Hindlimb muscle (tissue), 1 donor: ENCODE data around the gene HOXC4. TPM values are rescaled to one million over a fixed set of nuclear protein-coding genes. Genes with fewer than 3 reads are reported as not detected.
A peak's percentile ranks its signal among the peaks of the same experiment; 100 is the strongest.

Experiments
- DNase-seq: peaks from one replicate; pipeline ENCODE4 v3.0.0-alpha.2; 2013
- polyA plus RNA-seq: library from polyadenylated mRNA; unstranded; fragments of 120-200 nt; gene quantifications from one replicate; pipeline ENCODE4 v1.2.1, GENCODE V29; 2013; ENCODE audit not compliant: insufficient read length

The HOXC4 gene
- 21.4 TPM for polyA plus RNA-seq

DNA sequence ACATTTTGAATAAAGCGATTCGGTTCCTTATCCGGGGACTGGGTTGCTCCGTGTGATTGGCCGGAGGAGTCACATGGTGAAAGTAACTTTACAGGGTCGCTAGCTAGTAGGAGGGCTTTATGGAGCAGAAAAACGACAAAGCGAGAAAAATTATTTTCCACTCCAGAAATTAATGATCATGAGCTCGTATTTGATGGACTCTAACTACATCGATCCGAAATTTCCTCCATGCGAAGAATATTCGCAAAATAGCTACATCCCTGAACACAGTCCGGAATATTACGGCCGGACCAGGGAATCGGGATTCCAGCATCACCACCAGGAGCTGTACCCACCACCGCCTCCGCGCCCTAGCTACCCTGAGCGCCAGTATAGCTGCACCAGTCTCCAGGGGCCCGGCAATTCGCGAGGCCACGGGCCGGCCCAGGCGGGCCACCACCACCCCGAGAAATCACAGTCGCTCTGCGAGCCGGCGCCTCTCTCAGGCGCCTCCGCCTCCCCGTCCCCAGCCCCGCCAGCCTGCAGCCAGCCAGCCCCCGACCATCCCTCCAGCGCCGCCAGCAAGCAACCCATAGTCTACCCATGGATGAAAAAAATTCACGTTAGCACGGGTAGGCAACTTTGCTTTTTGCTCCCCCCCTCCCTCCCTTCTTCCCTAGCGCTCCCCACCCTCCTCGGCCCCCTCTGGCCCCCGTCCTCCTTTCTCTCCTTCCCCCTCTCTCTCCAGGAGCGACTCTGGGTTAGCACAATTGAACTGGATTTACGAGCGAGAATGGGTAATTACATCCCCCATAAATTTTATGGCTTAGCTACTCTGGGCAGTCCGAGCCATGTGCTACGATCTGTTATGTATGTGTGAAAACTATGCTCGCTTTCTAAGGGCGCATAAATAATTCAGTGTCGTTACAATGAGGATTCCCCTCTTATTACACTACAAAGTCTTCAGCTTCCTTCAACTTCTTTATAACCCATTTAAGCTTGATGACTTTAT, at the start of gene HOXC4:
Gene HOXC4 (plus strand): TSS at position 85 of the 991 bp plus-strand sequence. CDS start 88 bp downstream, at position 173.
- DNase-seq: no peak

DNA sequence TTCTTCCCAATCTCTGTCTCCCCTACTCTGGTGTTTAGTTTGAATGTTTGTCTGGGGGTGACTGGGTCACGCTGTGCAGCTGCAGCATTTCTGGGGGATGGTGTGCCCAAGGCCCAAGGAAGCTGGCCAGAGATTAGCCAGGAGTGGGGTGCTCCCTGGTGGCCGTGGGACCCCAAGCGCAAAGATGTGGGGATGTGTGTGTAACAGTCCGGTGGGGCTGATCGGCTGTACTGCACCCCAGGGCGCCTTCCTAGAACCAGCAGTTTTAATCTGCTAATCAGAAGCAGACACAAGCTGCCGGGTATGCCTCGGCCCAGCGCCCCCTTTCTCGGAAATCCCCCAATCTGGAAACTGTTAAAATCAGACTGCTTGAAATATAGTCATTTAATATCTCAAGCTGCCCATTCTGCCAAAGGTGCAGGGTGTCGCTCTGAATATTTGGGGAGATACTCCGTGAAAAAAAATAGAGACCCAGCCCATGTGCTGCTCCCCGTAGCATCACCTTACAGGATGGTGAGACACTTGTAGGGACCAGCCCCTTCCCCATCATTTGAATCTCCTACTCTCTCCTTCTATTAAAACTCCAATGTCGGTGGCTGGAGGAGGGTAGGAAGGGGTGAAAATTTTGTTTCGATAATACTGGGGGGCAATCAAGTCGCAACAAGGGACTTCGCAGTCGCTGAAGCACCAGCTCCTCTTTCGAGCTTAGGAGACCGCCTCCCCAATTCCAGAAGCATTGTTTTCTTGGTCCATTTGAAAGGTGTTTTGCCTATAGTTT, 49.4 kb upstream of the HOXC4 start:
- DNase-seq: no peak

DNA sequence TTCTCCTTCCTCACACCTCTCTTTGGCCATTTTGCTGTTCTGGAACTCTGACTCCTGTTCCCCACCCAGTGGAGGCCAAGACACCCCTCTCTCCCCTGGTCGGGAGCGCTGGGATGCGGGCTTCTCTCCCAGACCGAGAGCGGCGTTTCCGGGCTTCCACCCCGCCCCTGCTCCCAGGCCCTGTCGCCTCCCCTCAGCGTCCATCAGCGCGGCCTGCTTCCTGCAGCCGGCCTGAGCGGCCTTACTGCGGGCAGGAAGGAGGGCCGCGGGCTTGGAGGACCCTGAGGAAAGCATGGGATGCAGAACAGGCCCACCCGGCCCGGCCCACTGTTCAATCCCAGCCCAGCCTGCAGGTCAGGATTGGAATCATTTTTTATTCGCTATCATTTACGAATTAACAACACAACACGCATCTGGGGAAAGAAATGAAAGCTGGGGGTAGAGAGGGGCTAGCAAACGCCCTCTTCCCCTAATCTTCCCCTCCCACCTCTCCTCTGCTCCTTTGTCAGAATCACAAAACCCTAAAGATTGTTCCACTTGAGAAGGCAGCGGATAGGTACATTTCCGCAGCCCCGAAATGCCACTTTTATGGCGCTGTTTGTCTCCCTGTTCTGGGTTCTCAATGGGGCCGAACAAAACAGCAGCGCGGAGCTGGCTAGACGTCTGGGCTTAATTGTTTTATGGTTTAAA, 48.6 kb upstream of the HOXC4 start:
- no peak for DNase-seq

DNA sequence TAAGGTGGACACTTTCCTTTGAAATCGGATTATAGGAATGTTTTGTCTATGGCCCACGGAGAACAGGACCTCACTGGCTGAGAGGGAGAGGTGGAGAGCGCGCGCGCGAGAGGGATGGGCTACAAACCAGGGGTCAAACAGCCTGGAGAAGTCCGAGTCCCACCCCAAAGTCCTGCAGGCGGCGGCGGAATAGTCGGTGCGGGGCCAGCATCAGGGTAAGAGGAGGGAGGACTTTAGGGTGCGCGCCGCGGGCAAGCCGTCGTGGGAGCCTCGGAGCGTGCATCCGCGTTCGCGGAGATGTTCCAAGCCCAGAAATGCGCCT, 48.1 kb upstream of the HOXC4 start:
- no peak for DNase-seq

DNA sequence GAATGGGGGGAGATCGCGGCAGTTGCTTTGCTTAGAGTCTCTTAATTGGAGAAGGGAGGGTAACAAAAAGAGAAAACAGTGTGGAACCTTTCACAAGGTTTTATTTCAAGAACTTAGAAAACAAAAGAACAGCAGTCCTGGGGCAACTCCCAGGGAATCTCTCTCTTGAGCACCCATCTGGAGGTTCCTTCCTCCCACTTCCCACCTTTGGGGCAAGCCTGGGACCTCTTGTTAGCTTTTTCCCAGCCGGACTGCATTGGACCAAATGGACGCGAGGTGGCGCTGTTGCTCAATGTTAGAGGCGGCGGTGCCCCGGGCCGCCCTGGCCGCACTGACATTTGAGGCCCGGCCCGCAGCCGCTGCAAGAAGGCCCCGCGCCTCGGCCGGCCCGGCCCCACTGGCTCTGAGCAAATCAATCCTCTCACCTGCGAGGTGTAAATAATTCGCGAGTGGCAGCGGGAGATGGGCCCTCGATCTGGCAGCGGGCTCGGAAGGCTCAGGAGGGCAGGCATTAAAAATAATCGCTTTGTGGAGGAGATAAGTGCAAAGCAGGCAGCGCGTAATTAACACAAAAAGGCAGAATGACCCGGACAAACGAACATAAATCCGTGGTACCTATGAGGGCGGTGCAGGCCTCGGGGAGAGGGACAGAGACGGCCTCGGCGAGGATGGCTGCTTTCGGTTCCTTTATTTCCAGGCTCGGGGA, 47.6 kb upstream of the HOXC4 start:
- peak; percentile 92 for DNase-seq

DNA sequence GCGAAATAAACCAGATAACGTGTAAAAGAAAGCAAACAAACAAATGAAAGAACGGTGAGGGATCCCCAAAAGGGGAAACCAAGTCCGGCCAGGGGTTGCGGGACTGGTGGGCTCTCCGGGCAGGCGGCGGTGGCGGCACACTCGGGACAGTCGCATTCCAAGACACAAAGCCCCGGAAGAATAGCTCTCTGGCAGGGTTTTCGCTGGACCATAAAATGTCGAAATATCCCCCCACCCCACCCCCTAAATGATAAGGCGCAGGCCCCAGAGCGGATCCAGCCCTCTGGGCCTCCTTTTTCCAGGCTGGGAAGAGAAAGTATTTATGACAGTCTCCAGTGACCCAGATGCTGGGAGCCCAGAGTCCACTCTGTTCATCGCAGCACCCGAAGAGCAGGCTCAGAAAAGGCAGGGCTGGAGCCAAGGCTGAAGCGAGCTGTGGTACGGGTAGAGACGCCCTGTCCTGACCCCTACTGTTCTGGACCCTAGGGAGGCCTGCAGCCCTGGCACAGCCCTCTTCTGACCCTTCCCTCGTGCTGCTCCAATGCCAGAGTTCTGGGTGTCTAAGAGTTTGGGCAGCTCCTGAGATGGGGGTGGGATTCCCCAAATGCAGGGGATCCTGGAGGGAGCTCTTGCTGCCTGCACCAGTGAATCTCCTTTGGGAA, 46.9 kb upstream of the HOXC4 start:
- no peak for DNase-seq

DNA sequence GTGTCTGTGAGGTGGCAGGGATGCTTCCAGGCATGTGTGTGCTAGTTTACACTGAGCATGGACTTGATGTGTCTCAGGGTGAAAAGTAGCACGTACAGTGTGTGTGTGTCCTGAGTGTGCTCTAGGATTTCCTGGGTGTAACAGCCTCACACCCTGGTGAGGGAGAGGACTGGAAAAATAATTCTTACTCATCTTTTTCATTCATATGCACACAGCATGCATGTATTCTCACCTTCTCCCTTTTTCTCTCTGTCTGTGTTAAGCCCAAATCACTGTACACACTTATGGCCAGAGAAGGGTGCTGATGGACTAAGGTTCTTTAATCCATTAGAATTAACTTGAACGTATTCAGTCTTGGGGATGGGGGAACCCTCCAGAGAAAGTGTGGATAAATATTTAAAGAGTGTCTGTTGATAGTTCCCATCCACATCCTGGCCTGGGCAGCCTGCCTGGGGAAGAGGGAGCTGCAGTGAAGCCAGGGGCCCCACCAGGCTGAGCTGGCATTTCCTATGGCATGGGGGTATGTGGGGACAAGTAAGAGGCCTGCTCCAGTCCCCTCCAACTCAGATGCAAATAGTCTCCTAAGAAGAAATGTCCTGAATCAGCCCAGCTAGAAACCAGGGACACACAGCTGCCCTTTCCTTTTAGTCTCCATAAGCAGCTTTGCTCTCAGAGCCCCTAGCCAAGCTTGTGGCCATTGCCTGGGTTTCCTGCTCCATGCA, 45.9 kb upstream of the HOXC4 start:
- no peak for DNase-seq

DNA sequence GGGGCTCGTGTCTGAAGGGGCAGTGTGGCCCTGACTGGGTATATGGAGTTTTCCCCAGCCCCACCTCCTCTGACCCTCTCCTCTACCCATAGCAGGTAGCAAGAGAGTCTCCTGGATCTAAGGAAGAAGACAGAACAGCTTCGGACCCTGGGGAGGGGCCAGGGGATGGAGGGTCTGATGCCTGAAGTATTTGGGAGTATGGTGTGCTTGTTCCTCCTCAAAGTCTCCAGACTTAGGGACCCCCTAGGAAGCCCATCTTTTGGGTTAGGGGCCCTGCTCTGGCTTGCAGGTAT, 45.4 kb upstream of the HOXC4 start:
- no peak for DNase-seq

DNA sequence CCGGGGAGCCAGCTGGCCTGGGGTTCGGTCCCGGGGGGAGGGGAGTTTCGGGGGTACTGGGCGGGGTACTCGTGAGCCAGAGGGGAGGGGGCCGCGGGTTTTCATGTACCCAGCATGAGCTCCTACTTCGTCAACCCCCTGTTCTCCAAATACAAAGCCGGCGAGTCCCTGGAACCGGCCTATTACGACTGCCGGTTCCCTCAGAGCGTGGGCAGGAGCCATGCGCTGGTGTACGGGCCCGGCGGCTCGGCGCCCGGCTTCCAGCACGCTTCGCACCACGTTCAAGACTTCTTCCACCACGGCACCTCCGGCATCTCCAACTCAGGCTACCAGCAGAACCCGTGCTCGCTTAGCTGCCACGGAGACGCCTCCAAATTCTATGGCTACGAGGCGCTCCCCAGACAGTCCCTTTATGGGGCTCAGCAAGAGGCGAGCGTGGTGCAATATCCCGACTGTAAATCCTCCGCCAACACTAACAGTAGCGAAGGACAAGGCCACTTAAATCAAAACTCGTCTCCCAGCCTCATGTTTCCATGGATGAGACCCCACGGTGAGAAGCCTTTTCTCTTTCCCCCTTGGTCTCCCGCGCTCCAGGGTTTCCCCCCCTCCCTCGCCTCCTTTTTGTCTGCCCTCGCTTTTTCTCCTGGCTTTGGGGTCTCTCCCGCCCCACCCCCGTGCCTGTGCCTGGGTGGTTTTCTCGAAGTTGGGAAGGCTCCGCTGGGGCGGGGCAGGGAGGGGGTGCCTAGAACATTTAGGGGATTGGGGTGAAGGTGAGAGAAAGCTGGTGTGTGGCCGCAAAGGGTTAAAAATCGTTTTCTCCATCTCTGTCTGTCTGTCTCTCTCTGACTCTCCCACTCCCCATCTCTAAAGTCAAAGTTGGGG, 44.2 kb upstream of the HOXC4 start:
- DNase-seq: no peak

DNA sequence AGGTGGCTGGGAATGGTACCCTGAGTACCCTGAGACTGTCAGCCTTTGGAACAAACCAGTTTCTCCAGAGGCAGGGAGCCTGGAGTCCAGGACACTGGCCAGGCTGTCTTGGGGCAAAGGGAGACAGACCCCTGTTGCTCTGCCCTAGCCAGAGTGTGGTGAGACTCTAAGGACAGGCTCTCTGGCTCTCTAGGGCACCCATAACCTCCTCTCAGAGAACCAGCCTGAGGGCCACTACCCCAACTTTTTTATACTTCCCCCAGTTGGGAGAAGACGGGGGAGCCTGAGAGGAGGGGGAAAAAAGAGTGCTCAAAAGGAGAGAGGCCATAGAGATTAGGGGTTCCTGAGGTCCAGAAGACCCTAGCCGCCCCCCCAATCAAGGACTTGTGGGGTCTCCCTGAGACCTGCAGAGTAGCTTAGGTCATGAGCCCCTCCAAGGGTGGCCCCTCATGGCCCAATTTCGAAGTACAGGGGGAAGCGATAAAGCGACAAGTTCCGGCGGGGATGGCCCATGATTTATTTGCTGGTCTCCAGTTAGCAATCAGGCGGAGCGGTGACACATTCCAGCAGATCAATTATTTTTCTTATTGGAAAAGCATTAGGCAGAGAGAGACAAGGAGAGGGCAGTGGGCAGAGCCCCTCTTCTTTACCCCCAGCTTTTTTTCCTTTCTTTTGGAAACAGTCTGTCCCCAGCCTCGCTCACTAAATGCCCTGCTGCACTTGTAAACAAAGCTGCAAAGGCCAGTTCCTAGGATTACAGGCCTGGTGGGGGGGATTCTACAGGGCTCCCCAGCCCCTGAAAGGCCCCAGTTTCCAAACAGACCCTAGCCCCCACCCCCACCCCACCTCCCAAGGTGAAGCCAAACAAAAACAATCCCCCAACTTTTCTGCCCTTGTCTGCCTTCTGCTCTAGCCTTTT, 43.3 kb upstream of the HOXC4 start:
- DNase-seq: no peak

DNA sequence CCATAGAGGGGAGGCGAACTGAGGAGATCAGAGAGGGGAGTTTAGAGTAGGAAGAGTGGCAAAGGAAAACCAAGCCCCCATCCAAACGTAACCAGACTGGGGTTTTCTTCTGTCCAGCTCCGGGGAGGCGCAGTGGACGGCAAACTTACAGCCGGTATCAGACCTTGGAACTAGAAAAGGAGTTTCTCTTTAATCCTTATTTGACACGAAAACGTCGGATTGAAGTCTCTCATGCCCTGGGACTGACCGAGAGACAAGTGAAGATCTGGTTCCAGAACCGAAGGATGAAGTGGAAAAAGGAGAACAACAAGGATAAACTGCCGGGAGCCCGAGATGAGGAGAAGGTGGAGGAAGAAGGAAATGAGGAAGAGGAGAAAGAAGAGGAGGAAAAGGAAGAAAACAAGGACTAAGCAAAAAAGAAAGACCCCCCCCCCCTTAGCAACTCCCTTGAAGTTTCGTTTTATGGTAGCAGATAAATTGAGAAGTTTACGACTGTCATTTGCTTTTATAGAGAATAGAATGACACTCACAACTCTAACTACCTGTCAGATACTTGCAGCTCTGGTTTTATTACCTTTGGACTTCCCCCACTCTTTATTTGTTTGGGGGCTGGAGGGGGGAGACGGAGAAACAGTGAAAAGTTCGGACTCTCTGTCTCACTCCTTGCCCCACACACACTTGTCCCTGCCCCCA, 42.5 kb upstream of the HOXC4 start:
- no peak for DNase-seq

DNA sequence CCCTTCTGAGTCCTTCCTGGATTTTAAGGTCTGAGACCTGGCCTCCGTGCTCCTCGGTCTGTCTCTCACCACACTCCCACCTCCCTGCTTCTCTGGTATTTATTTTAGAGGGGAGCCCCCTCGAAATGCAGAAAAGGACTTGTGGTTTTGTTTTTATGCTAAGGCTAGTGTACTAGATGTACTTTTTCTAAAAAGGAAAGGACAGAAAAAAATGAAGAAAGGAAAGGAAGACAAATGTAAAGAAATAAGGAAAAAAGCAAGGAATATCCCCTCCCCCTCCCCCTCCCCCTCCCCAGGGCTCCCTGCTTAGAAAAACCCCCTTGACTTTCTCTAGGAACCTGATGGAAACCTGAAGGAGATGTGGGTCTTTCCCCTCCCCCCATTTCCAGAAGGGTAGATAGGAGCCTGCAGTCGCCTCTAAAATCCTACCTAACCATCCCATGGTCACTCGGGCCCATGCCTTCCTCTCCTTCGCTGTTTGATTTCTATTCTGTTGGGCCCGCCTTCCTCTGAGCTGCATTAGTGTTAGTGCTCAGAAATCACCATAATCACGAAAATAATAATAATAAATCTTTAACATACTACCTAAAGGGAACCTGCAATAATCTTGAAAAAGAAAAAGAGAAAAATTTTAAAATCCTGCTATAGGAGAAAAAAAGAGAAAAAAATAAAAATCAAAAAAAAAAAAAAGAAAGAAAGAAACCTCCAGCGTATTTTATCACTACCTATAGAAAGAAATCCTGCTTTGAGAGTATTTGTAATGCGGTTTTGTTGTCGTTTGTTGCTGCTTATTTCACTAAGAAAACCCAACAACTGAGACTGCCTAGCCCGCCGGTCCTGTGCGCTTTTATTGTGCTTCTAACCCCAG, 41.7 kb upstream of the HOXC4 start:
- DNase-seq: no peak

DNA sequence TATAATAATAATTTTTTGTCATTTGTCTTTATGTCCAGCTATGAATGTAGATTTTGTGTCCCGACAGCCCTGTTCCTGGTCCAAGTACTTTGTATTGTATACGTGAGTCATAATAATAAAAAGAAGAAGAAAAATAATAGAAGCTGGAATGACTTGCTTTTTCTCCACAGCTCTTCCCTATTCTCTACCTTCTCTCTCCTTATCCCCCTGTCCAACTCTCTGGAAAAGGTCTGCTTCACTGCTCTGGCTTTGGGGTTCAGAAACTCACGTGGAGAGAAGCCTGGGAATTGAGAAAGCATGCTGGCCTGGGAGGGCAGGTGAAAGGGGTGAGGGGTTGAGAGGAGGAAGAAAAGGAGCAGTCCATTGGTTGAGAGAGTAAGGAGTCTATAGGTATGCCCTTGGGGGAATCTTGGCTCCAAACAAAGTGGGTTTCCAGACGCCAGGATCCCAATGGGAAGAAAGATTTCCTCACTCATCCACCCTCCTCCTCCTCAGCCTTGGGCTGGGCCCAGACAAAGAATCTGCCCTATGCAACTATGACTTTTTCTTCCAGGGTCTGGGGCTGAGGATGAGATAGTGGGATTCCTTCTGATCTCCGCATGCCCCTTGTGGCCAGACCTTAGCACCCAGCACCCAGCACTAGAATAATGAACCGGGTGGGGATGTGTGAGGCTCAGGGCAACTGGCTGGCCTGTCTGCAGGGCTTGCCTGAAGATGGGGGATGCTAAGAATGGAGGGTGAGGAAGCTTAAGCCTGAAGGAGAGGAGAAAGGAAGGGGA, 40.8 kb upstream of the HOXC4 start:
- no peak for DNase-seq

DNA sequence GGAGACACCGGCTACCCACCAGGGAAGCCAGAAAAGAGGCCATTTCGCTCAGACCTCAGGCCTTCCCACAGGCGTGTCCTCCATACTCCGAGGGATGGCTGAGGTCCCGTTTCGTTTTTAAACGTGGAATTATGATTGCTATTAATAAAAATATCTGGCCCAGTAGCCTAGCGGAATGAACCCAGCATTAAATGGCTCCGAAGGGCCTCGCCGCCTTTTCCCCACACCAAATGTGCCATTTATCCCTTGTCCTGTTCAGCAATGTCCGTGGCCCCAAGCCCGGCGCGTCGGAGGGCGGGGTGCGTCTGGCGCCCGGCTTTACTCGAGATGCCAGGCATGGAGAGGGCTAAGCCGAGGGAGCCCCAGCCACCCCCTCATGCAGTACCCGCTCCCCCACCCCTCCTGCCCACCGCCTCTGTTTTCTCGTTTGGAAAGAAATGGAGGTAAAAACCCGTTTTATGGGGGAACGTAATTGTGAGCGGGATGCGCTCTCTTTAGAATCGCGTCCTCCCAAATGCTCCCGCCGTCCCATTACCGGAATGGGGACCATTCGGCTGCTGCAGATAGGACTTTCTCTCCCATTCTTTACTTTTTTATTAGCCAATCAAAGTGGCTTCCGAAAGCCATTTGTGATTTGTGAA, 39.1 kb upstream of the HOXC4 start:
- no peak for DNase-seq

DNA sequence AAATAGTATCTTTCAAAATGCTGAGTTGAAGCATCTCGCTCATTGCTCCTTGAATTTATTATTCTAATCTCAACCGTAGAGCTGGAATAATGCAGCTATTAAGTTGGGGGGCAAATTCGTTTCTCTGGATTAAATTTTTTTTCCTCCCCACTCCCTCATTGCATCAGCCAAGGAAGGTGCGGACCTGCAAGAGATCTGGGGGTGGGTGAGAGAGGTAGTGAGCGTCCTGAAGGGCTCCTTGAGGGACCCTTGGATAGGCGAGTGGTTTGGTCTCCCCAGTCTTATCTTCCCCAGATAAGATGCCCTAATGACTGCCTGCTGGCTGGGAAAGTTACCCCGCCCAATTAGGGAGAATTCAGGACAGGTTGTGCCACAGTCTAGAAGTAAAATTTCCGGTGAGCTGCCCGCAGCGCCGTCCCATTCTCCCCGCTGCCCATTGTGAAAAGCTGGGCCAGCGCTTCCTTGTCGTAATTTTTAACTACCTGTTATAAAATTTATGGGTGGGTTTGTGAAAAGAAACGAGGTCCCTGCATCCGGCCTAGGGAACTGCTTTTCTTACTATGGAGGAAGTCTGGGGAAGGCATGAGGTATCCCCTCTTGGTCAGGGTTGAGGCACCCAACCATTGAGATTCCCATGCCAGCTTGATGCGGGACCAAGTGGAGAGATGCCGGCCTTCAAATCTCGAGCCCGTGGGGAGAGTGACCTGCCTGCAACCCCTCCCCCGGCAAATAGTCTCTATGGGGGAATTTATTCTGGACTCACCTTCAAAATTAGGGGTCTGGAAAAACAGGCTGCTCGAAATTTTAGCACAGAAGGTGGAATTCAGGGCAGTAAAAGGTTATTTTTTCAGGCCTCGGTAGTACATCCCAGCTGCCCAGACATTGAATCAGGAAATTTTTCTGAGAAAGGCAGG, 38.4 kb upstream of the HOXC4 start:
- no peak for DNase-seq
